Mesendoderm (in vitro differentiated cells): ENCODE measurements around the gene SLC44A3.

Experiments used
- DNase-seq: peaks from one replicate; pipeline ENCODE4 v3.0.0; 2013
- H2AK5ac ChIP-seq: 2 replicates; pipeline ENCODE4 v1.6.1; 2013; ENCODE audit warnings: low read length, inconsistent platforms
- H2BK120ac ChIP-seq: 2 replicates; pipeline ENCODE4 v1.6.1; 2013; ENCODE audit warnings: low read depth, mild to moderate bottlenecking, low read length, moderate library complexity, mixed read lengths
- H2BK15ac ChIP-seq: replicated peaks from 2 replicates; pipeline ENCODE4 v1.6.1; 2013; ENCODE audit warnings: low read depth, mild to moderate bottlenecking, moderate library complexity
- H2BK5ac ChIP-seq: 2 replicates; pipeline ENCODE4 v1.6.1; 2013; ENCODE audit warnings: low read length, inconsistent platforms
- H3K18ac ChIP-seq: 2 replicates; pipeline ENCODE4 v1.6.1; 2013; ENCODE audit warnings: mild to moderate bottlenecking, low read length, mixed read lengths
- H3K23ac ChIP-seq: one replicate; pipeline ENCODE4 v1.6.1; 2013; ENCODE audit warnings: low read length
- H3K27ac ChIP-seq: 2 replicates; pipeline ENCODE4 v1.5.1; 2013; ENCODE audit warnings: low read depth, mild to moderate bottlenecking, inconsistent platforms, low read length, moderate library complexity
- H3K27me3 ChIP-seq: 2 replicates; pipeline ENCODE4 v1.6.1; 2013; ENCODE audit warnings: low read length, control low read depth, mild to moderate bottlenecking, inconsistent platforms; ENCODE audit not compliant: insufficient read depth, poor library complexity
- H3K36me3 ChIP-seq: 2 replicates; pipeline ENCODE4 v1.6.1; 2013; ENCODE audit warnings: low read length, inconsistent platforms; ENCODE audit not compliant: control insufficient read depth, insufficient read depth
- H3K4ac ChIP-seq: one replicate; pipeline ENCODE4 v1.6.1; 2013; ENCODE audit warnings: low read depth, mild to moderate bottlenecking, low read length, moderate library complexity
- H3K4me1 ChIP-seq: 2 replicates; pipeline ENCODE4 v1.6.1; 2013; ENCODE audit warnings: low read depth, low read length, inconsistent platforms; ENCODE audit not compliant: control insufficient read depth
- H3K4me2 ChIP-seq: 2 replicates; pipeline ENCODE4 v1.6.1; 2013; ENCODE audit warnings: low read length
- H3K4me3 ChIP-seq: 2 replicates; pipeline ENCODE4 v1.5.1; 2013; ENCODE audit warnings: mild to moderate bottlenecking, low read length
- H3K56ac ChIP-seq: one replicate; pipeline ENCODE4 v1.6.1; 2013; ENCODE audit warnings: low read length
- H3K79me1 ChIP-seq: 2 replicates; pipeline ENCODE4 v1.6.1; 2013; ENCODE audit warnings: low read length, inconsistent platforms
- H3K79me2 ChIP-seq: 2 replicates; pipeline ENCODE4 v1.6.1; 2013; ENCODE audit warnings: mild to moderate bottlenecking, low read length; ENCODE audit not compliant: control insufficient read depth, insufficient read depth
- H3K9ac ChIP-seq: 2 replicates; pipeline ENCODE4 v1.6.1; 2013; ENCODE audit warnings: low read length, inconsistent platforms
- H4K5ac ChIP-seq: one replicate; pipeline ENCODE4 v1.6.1; 2013; ENCODE audit warnings: low read length
- H4K8ac ChIP-seq: one replicate; pipeline ENCODE4 v1.6.1; 2013; ENCODE audit warnings: low read depth, mild to moderate bottlenecking, control low read depth, low read length, moderate library complexity
- WGBS: extraction: QIAGEN DNeasy Blood & Tissue Kit; methylation state at CpG from one replicate; pipeline ENCODE4 v1.1.7; 2013; ENCODE audit warnings: low lambda C conversion rate, missing lambda C conversion rate; ENCODE audit not compliant: insufficient coverage; ENCODE audit errors: extremely low coverage; 5-methylcytosine and 5-hydroxymethylcytosine counted together

The SLC44A3 gene

DNA sequence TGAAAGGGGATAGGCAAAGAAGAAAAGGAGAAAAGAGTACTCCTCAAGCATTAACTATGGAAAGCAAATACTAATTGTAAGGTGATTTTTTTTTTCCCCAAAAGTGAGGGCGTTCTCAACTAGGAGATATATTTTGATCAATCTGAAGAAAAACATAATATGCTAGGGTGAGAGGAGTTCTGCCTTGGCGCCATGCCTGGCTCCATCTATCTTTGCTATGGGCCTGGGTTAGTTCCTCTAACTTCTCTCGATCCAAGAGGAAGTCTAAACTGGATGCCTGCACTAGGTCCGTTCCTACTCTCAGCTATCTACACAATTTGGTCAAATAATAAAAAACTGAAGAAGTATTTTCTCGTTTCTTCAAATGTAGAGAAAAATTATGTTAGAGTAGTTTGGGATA lies 86.2 kb downstream of the SLC44A3 start:
- Histone ChIP-seq H3K56ac (no peak overlapping the region), H3K4me2 (no peak overlapping the region), H2BK5ac (no peak overlapping the region), H3K4me3 (no peak overlapping the region), H3K27ac (no peak overlapping the region), H4K5ac (no peak overlapping the region), H3K4ac (no peak overlapping the region), H2BK120ac (no peak overlapping the region), H3K23ac (no peak overlapping the region), H3K79me1 (peaks cover 20% of the 10 kb centered on the region), H2AK5ac (no peak overlapping the region), H3K79me2 (peaks cover 75% of the 10 kb centered on the region), H3K18ac (no peak overlapping the region), H2BK15ac (no peak overlapping the region), H3K27me3 (no peaks in the 10 kb centered on the region), H3K36me3 (peaks cover 1% of the 10 kb centered on the region), H3K4me1 (peaks cover 3% of the 10 kb centered on the region), H3K9ac (no peak overlapping the region), H4K8ac (no peak overlapping the region)
- no peak for DNase-seq
- WGBS, result no CpG with 5 or more reads among the region's 5 CpGs

GRCh38 chr1:94907136-94907535 lies 87.0 kb downstream of the SLC44A3 start:
- Histone ChIP-seq H3K4me3 (no peak overlapping the region), H4K5ac (no peak overlapping the region), H2BK5ac (no peak overlapping the region), H3K4me2 (no peak overlapping the region), H3K36me3 (peaks cover 1% of the 10 kb centered on the region), H3K23ac (no peak overlapping the region), H3K9ac (no peak overlapping the region), H2BK15ac (no peak overlapping the region), H3K18ac (no peak overlapping the region), H2AK5ac (no peak overlapping the region), H3K27ac (no peak overlapping the region), H3K4ac (no peak overlapping the region), H3K27me3 (no peaks in the 10 kb centered on the region), H4K8ac (no peak overlapping the region), H3K4me1 (peaks cover 3% of the 10 kb centered on the region), H2BK120ac (no peak overlapping the region), H3K79me1 (peaks cover 20% of the 10 kb centered on the region), H3K56ac (no peak overlapping the region), H3K79me2 (peaks cover 80% of the 10 kb centered on the region)
- no peak for DNase-seq
- WGBS, result no CpG with 5 or more reads among the region's 3 CpGs

DNA sequence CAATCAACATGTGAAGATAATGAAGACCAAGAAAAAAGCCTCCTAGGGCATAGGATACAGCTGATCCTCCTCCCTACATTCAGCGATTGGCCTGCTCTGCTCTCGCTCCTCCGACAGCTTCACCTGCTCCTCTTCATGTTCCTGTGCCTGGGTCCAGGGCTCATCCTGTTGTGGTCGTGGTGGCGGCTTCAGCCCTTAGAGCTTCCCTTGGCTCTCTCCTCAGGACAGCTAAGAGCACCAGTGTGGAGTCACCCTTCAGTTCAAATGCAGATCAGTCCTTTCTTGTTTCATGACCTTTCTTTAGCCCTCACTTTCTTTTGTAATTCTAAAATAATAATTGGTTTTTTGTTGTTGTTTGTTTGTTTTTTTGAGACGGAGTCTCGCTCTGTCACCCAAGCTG lies 88.0 kb downstream of the SLC44A3 start:
- H3K36me3 ChIP-seq, result no peaks in the 10 kb centered on the region
- H3K79me2 ChIP-seq, result peaks cover 88% of the 10 kb centered on the region
- H4K5ac ChIP-seq, result no peak overlapping the region
- H3K79me1 ChIP-seq, result peaks cover 25% of the 10 kb centered on the region
- no peak overlapping the region for H2BK5ac ChIP-seq
- H3K4me2 ChIP-seq, result no peak overlapping the region
- no peak overlapping the region for H3K18ac ChIP-seq
- H2BK15ac ChIP-seq, result no peak overlapping the region
- H3K4me1 ChIP-seq, result peaks cover 9% of the 10 kb centered on the region
- no peak overlapping the region for H3K56ac ChIP-seq
- H4K8ac ChIP-seq, result no peak overlapping the region
- H2BK120ac ChIP-seq, result no peak overlapping the region
- no peak overlapping the region for H3K23ac ChIP-seq
- H3K4ac ChIP-seq, result no peak overlapping the region
- H3K4me3 ChIP-seq, result no peak overlapping the region
- no CpG with 5 or more reads among the region's 7 CpGs for WGBS
- no peak overlapping the region for H3K9ac ChIP-seq
- H3K27ac ChIP-seq, result no peak overlapping the region
- H2AK5ac ChIP-seq, result no peak overlapping the region
- no peak for DNase-seq
- H3K27me3 ChIP-seq, result no peaks in the 10 kb centered on the region

GRCh38 chr1:94908965-94909364 lies 88.8 kb downstream of the SLC44A3 start:
- no CpG with 5 or more reads among the region's 2 CpGs for WGBS
- H3K36me3 ChIP-seq, result no peaks in the 10 kb centered on the region
- H3K18ac ChIP-seq, result no peak overlapping the region
- H3K9ac ChIP-seq, result no peak overlapping the region
- no peak overlapping the region for H2BK5ac ChIP-seq
- H2BK120ac ChIP-seq, result no peak overlapping the region
- H3K56ac ChIP-seq, result no peak overlapping the region
- no peak overlapping the region for H3K23ac ChIP-seq
- DNase-seq, result no peak
- no peak overlapping the region for H2BK15ac ChIP-seq
- peaks cover 21% of the 10 kb centered on the region for H3K79me1 ChIP-seq
- H3K4me1 ChIP-seq, result peaks cover 10% of the 10 kb centered on the region
- H4K8ac ChIP-seq, result no peak overlapping the region
- H3K27me3 ChIP-seq, result no peaks in the 10 kb centered on the region
- no peak overlapping the region for H2AK5ac ChIP-seq
- H3K27ac ChIP-seq, result no peak overlapping the region
- no peak overlapping the region for H3K4me3 ChIP-seq
- H3K79me2 ChIP-seq, result peaks cover 90% of the 10 kb centered on the region
- H3K4me2 ChIP-seq, result no peak overlapping the region
- H4K5ac ChIP-seq, result no peak overlapping the region
- H3K4ac ChIP-seq, result no peak overlapping the region

DNA sequence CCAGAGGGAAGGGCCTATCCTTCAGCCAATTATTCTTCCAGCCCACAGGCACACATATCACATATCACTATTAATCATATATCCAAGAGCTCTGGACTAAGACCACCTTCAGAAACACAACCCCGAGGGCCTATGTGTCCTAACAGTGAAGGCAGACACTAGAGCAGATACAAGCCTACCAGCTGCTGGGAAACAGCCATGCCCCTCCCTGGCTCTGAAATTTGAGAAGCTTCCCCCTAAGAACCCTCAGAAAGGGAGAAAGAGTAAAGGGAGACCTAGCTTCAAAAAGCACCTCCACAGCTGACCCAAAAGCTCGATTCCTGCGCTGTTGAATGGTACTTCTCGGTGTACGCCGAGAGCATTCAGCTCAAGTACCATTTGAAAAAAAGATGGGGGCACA lies 89.3 kb downstream of the SLC44A3 start:
- peaks cover 13% of the 10 kb centered on the region for H3K4me1 ChIP-seq
- WGBS, result no CpG with 5 or more reads among the region's 6 CpGs
- H3K56ac ChIP-seq, result no peak overlapping the region
- peaks cover 23% of the 10 kb centered on the region for H3K79me1 ChIP-seq
- peaks cover 92% of the 10 kb centered on the region for H3K79me2 ChIP-seq
- no peak overlapping the region for H2BK120ac ChIP-seq
- no peak overlapping the region for H3K23ac ChIP-seq
- no peak overlapping the region for H2BK5ac ChIP-seq
- H3K4me2 ChIP-seq, result no peak overlapping the region
- no peaks in the 10 kb centered on the region for H3K36me3 ChIP-seq
- no peak overlapping the region for H4K8ac ChIP-seq
- no peak overlapping the region for H3K4ac ChIP-seq
- H2BK15ac ChIP-seq, result no peak overlapping the region
- H3K4me3 ChIP-seq, result no peak overlapping the region
- H3K27ac ChIP-seq, result no peak overlapping the region
- no peak for DNase-seq
- no peak overlapping the region for H3K9ac ChIP-seq
- no peaks in the 10 kb centered on the region for H3K27me3 ChIP-seq
- no peak overlapping the region for H4K5ac ChIP-seq
- H3K18ac ChIP-seq, result no peak overlapping the region
- H2AK5ac ChIP-seq, result no peak overlapping the region
